Gastrocnemius medialis (tissue), 4 donors: ENCODE results near the gene MED13.

ENCODE experiments used
- POLR2A ChIP-seq, 2 donors: fragments of 450-650 bp; IDR thresholded peaks; one replicate each; pipeline ENCODE4 v1.6.1; 2017; ENCODE audit warnings: antibody characterized with exemption in 2 of 2, mild to moderate bottlenecking in 2 of 2, moderate library complexity in 2 of 2
- TF ChIP-seq, protein P1 (sequence below), 5 experiments: fragments of 450-650 bp in 3 of 5; fragments of 200-600 bp in 2 of 5; sonication (generic) in 2 of 5; IDR thresholded peaks in 4 of 5; conservative IDR thresholded peaks in 1 of 5; 1 replicate in 4 of 5; 2 replicates in 1 of 5; pipeline ENCODE4 v1.5.1; 2016 to 2019; ENCODE audit warnings: antibody characterized with exemption in 5 of 5, mild to moderate bottlenecking in 3 of 5, moderate library complexity in 3 of 5

DNA sequence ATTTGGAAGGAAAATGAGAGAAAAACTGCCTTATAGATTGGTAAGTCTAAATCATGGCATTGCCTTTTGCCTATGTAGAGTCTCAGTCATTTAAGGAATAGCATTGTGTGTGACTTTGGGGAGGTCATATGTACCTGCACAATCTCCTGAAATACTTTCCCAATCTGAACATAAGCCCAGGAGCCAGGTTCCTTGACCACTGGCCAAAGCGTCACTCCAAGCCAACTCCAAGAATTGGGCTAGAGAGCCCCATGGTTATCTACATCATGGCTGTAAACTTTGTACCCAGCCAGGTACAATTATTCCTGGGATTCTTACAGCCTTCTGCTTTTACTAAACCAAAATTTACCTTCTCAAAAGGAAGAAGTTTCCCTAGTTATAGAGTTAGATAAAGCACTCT, 40.8 kb upstream of the MED13 start:
- TF ChIP-seq, protein P1, sequence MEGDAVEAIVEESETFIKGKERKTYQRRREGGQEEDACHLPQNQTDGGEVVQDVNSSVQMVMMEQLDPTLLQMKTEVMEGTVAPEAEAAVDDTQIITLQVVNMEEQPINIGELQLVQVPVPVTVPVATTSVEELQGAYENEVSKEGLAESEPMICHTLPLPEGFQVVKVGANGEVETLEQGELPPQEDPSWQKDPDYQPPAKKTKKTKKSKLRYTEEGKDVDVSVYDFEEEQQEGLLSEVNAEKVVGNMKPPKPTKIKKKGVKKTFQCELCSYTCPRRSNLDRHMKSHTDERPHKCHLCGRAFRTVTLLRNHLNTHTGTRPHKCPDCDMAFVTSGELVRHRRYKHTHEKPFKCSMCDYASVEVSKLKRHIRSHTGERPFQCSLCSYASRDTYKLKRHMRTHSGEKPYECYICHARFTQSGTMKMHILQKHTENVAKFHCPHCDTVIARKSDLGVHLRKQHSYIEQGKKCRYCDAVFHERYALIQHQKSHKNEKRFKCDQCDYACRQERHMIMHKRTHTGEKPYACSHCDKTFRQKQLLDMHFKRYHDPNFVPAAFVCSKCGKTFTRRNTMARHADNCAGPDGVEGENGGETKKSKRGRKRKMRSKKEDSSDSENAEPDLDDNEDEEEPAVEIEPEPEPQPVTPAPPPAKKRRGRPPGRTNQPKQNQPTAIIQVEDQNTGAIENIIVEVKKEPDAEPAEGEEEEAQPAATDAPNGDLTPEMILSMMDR (IDR thresholded peaks at IDR 0.05 in 4 of 5, conservative IDR thresholded peaks at IDR 0.05 in 1 of 5): no peak
- no peak for TF ChIP-seq POLR2A (IDR thresholded peaks at IDR 0.05)
